LNCaP clone FGC (cell line): ENCODE measurements around the gene EHBP1.

ENCODE experiments used
- DNase-seq: peaks from one replicate; pipeline ENCODE4 v3.0.0-alpha.2; 2011; ENCODE audit warnings: low read depth
- H3K4me3 ChIP-seq: 2 replicates; pipeline ENCODE4 v1.5.1; 2011; ENCODE audit warnings: mild to moderate bottlenecking, low read depth, low read length, control low read depth
- CTCF ChIP-seq: IDR thresholded peaks from 2 replicates; pipeline ENCODE4 v1.5.1; 2012; ENCODE audit warnings: mild to moderate bottlenecking; ENCODE audit not compliant: control insufficient read depth, insufficient read depth; ENCODE audit errors: extremely low read depth

EHBP1 gene

GRCh38 chr2:62999905-63000304 lies 294.4 kb downstream of the EHBP1 start:
- TF ChIP-seq CTCF, result no peak
- H3K4me3 ChIP-seq, result no peak overlapping the region
- no peak for DNase-seq

- no peak for DNase-seq
- no peak overlapping the region for H3K4me3 ChIP-seq
- no peak for TF ChIP-seq CTCF
Observed at GRCh38 chr2:63000801-63001200, 295.3 kb downstream of the EHBP1 start.

GRCh38 chr2:63001576-63001975 lies 296.1 kb downstream of the EHBP1 start:
- H3K4me3 ChIP-seq, result no peak overlapping the region
- no peak for TF ChIP-seq CTCF

GRCh38 chr2:63003351-63003750 lies 297.8 kb downstream of the EHBP1 start:
- TF ChIP-seq CTCF, result no peak
- DNase-seq, result no peak
- no peak overlapping the region for H3K4me3 ChIP-seq

More at GRCh38 chr2:63001576-63001975, 296.1 kb downstream of the EHBP1 start:
- no peak for DNase-seq

- no peak for DNase-seq
- no peak overlapping the region for H3K4me3 ChIP-seq
- TF ChIP-seq CTCF, result no peak
Observed at GRCh38 chr2:63007813-63008458, 302.4 kb downstream of the EHBP1 start.

- no peak for DNase-seq
- no peak for TF ChIP-seq CTCF
- H3K4me3 ChIP-seq, result no peak overlapping the region
Observed at GRCh38 chr2:63008838-63009237, 303.3 kb downstream of the EHBP1 start.

GRCh38 chr2:63009490-63009889 lies 304.0 kb downstream of the EHBP1 start:
- TF ChIP-seq CTCF, result no peak
- DNase-seq, result no peak
- no peak overlapping the region for H3K4me3 ChIP-seq
